Left ventricle myocardium inferior (tissue), 1 donor: ENCODE data around the gene ANKRD55. TPM values are rescaled to one million over a fixed set of nuclear protein-coding genes. Genes with fewer than 3 reads are reported as not detected.

ENCODE experiments used
- DNase-seq: peaks from one replicate; pipeline ENCODE4 v3.0.0-alpha.2; 2020
- H3K27ac ChIP-seq: fragments of 200-600 bp; replicated peaks from 2 replicates; pipeline ENCODE4 v1.8.0; 2021
- H3K27me3 ChIP-seq: fragments of 200-600 bp; 2 replicates; pipeline ENCODE4 v1.8.0; 2021; ENCODE audit warnings: low read depth
- H3K36me3 ChIP-seq: fragments of 200-600 bp; 2 replicates; pipeline ENCODE4 v1.8.0; 2021
- H3K4me1 ChIP-seq: fragments of 200-600 bp; 2 replicates; pipeline ENCODE4 v1.8.0; 2021
- H3K4me3 ChIP-seq: fragments of 200-600 bp; 2 replicates; pipeline ENCODE4 v1.8.0; 2021; ENCODE audit warnings: mild to moderate bottlenecking, moderate library complexity
- H3K9me3 ChIP-seq: fragments of 200-600 bp; replicated peaks from 2 replicates; pipeline ENCODE4 v1.8.0; 2021
- intact Hi-C: fragments of 100-400 bp; cut with micrococcal nuclease; formaldehyde crosslinking; loops from one replicate; pipeline ENCODE4 v1.11.0; 2022
- total RNA-seq: library from RNA; stranded (reverse); fragmentation: NEBNext Ultra II Directional; extraction: Animal tissue kit (Norgen Biotek cat#: 25700); gene quantifications from one replicate; pipeline ENCODE4 v1.2.1, GENCODE V29; 2021
- TF ChIP-seq, protein P1 (sequence below): fragments of 200-600 bp; IDR thresholded peaks from 2 replicates; pipeline ENCODE4 v1.8.0; 2021; ENCODE audit warnings: antibody characterized with exemption, mild to moderate bottlenecking, borderline replicate concordance
- donor health status: DM: no; HTN: yes; CAD: no; lungs with severe emphysema.

ANKRD55 gene
- total RNA-seq, 1 donor from 2014 or later: 0.27 TPM

DNA sequence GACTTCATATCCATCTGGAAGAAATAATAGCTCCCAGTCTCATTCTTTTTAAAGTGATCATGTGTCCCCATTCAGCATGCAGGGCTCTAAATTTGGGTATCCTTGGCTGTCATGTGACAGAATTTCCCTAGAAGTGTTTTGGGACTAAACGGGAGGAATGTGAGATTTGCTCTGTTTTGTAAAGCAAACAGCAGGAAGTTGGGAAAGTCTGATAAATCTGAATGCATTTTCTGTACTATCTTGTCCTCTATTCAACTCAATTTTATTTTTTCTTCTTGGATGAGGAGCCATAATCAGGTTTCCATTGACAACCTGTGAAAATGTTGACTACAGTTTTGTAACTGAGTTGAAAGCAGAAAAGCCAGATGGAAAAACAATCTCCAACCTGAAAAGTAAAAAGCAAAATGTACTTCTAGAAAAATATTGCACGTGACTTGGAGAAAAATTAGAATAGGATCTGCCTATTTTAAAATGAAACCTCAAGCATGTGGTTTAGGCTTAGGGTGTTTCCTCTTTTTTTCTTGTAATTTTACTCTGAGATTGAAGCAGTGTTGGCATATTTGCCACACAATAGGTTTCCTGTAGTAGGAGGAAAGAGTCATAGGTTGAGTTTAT, 162.2 kb downstream of the ANKRD55 start:
- no peaks in the 10 kb centered on the region for H3K36me3 ChIP-seq
- no peak for DNase-seq
- H3K4me3 ChIP-seq: peak overlapping the region; percentile 2
- H3K4me1 ChIP-seq: peaks cover 39% of the 10 kb centered on the region
- H3K27me3 ChIP-seq: no peaks in the 10 kb centered on the region
- TF ChIP-seq, protein P1, sequence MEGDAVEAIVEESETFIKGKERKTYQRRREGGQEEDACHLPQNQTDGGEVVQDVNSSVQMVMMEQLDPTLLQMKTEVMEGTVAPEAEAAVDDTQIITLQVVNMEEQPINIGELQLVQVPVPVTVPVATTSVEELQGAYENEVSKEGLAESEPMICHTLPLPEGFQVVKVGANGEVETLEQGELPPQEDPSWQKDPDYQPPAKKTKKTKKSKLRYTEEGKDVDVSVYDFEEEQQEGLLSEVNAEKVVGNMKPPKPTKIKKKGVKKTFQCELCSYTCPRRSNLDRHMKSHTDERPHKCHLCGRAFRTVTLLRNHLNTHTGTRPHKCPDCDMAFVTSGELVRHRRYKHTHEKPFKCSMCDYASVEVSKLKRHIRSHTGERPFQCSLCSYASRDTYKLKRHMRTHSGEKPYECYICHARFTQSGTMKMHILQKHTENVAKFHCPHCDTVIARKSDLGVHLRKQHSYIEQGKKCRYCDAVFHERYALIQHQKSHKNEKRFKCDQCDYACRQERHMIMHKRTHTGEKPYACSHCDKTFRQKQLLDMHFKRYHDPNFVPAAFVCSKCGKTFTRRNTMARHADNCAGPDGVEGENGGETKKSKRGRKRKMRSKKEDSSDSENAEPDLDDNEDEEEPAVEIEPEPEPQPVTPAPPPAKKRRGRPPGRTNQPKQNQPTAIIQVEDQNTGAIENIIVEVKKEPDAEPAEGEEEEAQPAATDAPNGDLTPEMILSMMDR: no peak
- peak overlapping the region; percentile 76 for H3K27ac ChIP-seq
- intact Hi-C loops: no loop called here
- H3K9me3 ChIP-seq: no peaks in the 10 kb centered on the region

DNA sequence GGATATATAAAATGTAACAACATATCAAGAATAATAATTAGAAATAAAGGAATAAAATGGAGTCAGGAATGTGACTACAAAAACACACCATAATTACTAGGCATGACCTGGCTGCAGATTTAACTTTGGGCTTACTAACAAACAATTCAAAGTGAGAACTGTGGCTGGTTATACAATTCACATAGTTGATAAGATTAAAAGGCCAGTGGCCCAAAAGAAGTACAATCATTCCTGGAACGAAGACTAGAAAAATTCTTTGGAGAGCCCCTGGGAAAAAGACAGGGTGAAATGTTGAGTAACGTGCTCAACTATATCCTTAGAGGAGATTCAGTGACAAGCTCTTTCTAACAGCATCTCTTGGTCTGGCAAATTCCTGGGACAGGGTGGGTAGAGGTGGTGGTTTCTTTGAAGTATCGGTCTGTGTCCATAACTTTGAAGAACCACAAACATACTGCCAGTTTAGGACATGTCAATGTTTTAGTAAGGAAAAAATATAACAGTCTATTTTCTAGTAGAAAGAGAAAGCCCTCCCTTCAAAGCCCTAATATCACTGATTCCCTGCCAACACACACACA, 163.4 kb downstream of the ANKRD55 start:
- Histone ChIP-seq H3K27ac (peak overlapping the region; percentile 76), H3K4me3 (no peak overlapping the region), H3K9me3 (no peaks in the 10 kb centered on the region), H3K4me1 (peaks cover 33% of the 10 kb centered on the region), H3K27me3 (no peaks in the 10 kb centered on the region), H3K36me3 (no peaks in the 10 kb centered on the region)
- TF ChIP-seq, protein P1: no peak
- DNase-seq: no peak
- intact Hi-C loops: no loop called here

DNA sequence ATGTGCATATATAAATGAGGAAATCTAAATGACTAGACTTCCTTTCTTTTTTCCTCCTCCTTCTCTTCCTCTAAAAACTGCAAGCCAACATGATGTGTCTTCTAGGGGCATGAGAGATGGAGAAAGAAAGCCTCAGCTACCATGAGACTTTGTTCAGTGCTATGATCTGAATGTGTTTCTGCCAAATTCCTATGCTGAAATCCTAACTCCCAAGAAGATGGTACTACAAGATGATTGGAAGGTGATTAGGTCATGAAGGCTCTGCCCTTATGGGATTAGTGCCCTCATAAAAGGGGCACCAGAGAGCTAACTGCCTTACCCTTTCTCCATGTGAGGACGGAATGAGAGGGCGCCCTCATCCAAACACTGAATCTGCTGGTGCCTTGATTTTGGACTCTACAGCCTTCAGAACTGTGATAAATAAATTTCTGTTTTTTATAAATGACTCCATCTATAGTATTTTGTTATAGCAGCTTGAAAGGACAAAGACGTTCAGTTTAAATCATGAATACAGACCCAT, 166.1 kb downstream of the ANKRD55 start:
- Histone ChIP-seq H3K4me1 (peaks cover 26% of the 10 kb centered on the region), H3K27ac (no peak overlapping the region), H3K9me3 (no peaks in the 10 kb centered on the region), H3K36me3 (no peaks in the 10 kb centered on the region), H3K4me3 (no peak overlapping the region), H3K27me3 (no peaks in the 10 kb centered on the region)
- intact Hi-C loops: no loop called here
- DNase-seq: no peak
- TF ChIP-seq, protein P1: no peak

DNA sequence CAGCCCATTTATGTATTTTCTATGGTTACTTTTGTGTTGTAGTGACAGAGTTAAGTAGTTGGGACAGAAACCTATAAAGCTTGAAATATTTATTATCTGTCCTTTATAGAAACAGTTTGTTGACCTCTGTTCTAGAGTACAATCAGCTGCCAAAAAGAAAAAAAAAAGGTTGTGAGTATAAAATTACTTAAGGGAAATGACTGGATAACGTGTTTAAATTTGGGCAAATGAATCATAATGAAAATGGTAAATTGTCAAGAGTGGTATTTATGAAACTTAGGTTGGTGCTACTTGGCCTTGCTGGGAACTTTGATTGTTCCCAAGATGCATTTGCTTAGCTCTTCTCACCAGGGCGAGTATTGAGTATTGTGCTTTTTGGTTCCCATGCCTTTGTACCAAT, 168.1 kb downstream of the ANKRD55 start:
- Histone ChIP-seq H3K4me1 (peaks cover 6% of the 10 kb centered on the region), H3K4me3 (no peak overlapping the region), H3K27me3 (no peaks in the 10 kb centered on the region), H3K27ac (no peak overlapping the region), H3K36me3 (no peaks in the 10 kb centered on the region), H3K9me3 (no peaks in the 10 kb centered on the region)
- intact Hi-C loops: no loop called here
- TF ChIP-seq, protein P1: no peak
- DNase-seq: no peak

DNA sequence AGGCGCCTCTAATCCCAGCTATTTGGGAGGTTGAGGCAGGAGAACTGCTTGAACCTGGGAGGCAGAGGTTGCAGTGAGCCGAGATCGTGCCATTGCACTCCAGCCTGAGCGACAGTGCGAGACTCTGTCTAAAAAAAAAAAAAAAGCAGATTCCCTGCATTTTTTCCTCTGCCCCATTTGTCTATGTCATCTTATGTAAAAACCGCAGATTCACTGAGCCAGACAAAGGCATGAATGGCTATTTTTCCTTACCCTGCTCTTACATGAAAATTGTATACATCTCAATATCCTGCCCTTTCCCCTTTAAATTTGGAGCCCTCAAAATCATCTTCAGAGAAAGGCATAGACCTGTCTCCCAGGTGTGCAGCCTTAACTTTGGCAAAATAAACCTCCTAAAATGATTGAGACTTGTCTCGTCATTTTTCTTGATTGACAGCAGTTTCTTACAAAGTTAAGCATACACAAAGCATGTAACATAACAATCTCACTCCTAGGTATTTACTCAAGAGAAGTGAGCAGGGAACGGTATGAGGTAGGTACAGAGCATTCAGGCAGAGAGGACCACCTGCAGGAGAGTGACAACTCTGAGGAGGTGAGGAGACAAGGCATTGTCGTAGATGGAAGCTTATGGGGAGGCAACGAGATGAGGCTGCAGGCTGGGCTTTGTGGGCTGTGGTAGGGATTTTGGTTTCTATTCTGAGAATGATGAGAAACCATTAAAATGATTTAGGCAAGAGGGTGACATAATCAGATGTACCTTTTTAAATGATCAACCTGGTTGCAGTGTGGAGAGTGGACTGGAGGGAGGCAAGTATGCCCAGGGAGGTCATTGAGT, 172.6 kb downstream of the ANKRD55 start:
- no peak overlapping the region for H3K27ac ChIP-seq
- no peak overlapping the region for H3K4me3 ChIP-seq
- TF ChIP-seq, protein P1: no peak
- peaks cover 13% of the 10 kb centered on the region for H3K4me1 ChIP-seq
- intact Hi-C loops: no loop called here
- H3K36me3 ChIP-seq: no peaks in the 10 kb centered on the region
- H3K9me3 ChIP-seq: no peaks in the 10 kb centered on the region
- no peak for DNase-seq
- no peaks in the 10 kb centered on the region for H3K27me3 ChIP-seq
